ENCODE measurements around the gene NAV2.

The NAV2 gene

DNA sequence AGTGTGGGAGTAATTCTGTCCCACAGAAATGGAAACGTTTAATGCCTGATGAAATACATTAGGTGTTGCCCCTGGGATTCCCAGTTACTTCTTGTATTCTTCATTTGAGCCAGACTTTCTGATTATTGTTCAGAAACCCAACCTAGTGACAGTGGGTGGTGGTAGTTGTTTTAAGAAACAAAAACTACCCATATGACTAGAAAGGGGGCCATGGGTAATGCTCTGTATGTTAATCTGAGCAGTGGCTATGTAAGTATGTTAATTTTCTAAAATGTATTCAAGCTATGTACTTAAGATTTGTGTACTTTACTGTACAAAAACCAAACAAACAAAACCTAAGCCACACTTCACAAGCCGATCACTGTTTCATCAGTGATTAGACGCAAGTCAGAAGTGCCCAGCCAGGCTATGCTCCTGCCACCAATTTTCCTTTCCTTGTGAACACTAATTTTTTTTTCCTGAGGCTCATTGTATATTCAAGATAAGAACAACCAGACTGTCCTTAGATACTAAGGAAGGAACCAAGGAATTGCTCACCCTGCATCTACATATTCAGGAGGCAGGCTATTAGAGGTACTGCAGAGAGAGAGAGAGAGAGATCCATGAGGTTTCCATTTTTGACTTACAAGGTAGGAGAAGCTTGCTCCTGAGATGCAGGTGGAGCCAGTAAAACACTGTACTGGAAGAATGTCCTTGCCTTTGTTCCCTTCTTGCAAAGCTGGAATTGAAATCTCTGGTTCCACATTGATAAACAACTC is 324.9 kb downstream of the NAV2 start:
- Histone ChIP-seq H3K4me1 (ENCODE audit: control insufficient read depth, insufficient read depth, low read length) (peaks cover 34% of the 10 kb centered on the region), H3K27me3 (ENCODE audit: control insufficient read depth, insufficient read depth, low read length) (no peaks in the 10 kb centered on the region), H3K36me3 (ENCODE audit: insufficient read depth, low read length) (peaks cover 74% of the 10 kb centered on the region), H3K9ac (ENCODE audit: low read depth, low read length) (no peak overlapping the region), H3K4me2 (ENCODE audit: low read length) (no peak overlapping the region), H3K4me3 (ENCODE audit: low read length) (no peak overlapping the region), H3K9me3 (replicated peaks; ENCODE audit: low read length) (no peaks in the 10 kb centered on the region)

GRCh38 chr11:20038412-20038811 is 325.8 kb downstream of the NAV2 start:
- Histone ChIP-seq H3K9ac (ENCODE audit: low read depth, low read length) (no peak overlapping the region), H3K4me1 (ENCODE audit: control insufficient read depth, insufficient read depth, low read length) (peaks cover 31% of the 10 kb centered on the region), H3K9me3 (replicated peaks; ENCODE audit: low read length) (no peaks in the 10 kb centered on the region), H3K36me3 (ENCODE audit: insufficient read depth, low read length) (peaks cover 70% of the 10 kb centered on the region), H3K4me2 (ENCODE audit: low read length) (no peak overlapping the region), H3K4me3 (ENCODE audit: low read length) (no peak overlapping the region), H3K27me3 (ENCODE audit: control insufficient read depth, insufficient read depth, low read length) (no peaks in the 10 kb centered on the region)

- no peak overlapping the region for H3K4me3 ChIP-seq (ENCODE audit: low read length)
- H3K4me1 ChIP-seq (ENCODE audit: control insufficient read depth, insufficient read depth, low read length), result peaks cover 31% of the 10 kb centered on the region
- no peaks in the 10 kb centered on the region for H3K27me3 ChIP-seq (ENCODE audit: control insufficient read depth, insufficient read depth, low read length)
- peaks cover 69% of the 10 kb centered on the region for H3K36me3 ChIP-seq (ENCODE audit: insufficient read depth, low read length)
- no peak overlapping the region for H3K4me2 ChIP-seq (ENCODE audit: low read length)
- no peaks in the 10 kb centered on the region for H3K9me3 ChIP-seq (replicated peaks; ENCODE audit: low read length)
- H3K9ac ChIP-seq (ENCODE audit: low read depth, low read length), result no peak overlapping the region
Observed at GRCh38 chr11:20038972-20039371, 326.3 kb downstream of the NAV2 start.

DNA sequence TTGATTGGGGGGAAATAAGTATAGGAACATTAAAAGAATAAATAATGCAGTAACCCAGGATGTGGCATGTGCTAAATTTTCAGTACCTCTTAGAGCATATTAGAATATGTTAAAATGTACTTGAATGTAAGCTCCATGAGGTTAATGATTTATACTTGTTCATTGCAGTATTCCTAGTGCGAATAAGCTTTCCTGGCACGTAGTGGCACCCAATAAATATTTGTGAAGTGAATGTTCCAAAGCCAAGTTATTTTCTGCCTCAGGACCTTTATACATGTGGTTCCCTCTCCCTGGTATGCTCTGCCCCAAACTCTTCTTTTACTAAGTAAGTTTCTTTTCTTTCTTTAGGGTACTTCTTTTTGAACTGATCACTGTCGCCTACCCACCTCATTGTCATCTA is 328.9 kb downstream of the NAV2 start:
- H3K36me3 ChIP-seq (ENCODE audit: insufficient read depth, low read length), result peaks cover 84% of the 10 kb centered on the region
- no peaks in the 10 kb centered on the region for H3K27me3 ChIP-seq (ENCODE audit: control insufficient read depth, insufficient read depth, low read length)
- H3K4me1 ChIP-seq (ENCODE audit: control insufficient read depth, insufficient read depth, low read length), result peaks cover 11% of the 10 kb centered on the region
- H3K4me3 ChIP-seq (ENCODE audit: low read length), result no peak overlapping the region
- no peak overlapping the region for H3K4me2 ChIP-seq (ENCODE audit: low read length)
- H3K9me3 ChIP-seq (replicated peaks; ENCODE audit: low read length), result no peaks in the 10 kb centered on the region
- no peak overlapping the region for H3K9ac ChIP-seq (ENCODE audit: low read depth, low read length)

GRCh38 chr11:20042045-20042639 is 329.5 kb downstream of the NAV2 start:
- Histone ChIP-seq H3K36me3 (ENCODE audit: insufficient read depth, low read length) (peaks cover 84% of the 10 kb centered on the region), H3K9me3 (replicated peaks; ENCODE audit: low read length) (no peaks in the 10 kb centered on the region), H3K4me1 (ENCODE audit: control insufficient read depth, insufficient read depth, low read length) (peaks cover 7% of the 10 kb centered on the region), H3K27me3 (ENCODE audit: control insufficient read depth, insufficient read depth, low read length) (no peaks in the 10 kb centered on the region), H3K4me3 (ENCODE audit: low read length) (no peak overlapping the region), H3K9ac (ENCODE audit: low read depth, low read length) (no peak overlapping the region), H3K4me2 (ENCODE audit: low read length) (no peak overlapping the region)

- H3K4me3 ChIP-seq (ENCODE audit: low read length), result no peak overlapping the region
- no peaks in the 10 kb centered on the region for H3K27me3 ChIP-seq (ENCODE audit: control insufficient read depth, insufficient read depth, low read length)
- no peak overlapping the region for H3K9ac ChIP-seq (ENCODE audit: low read depth, low read length)
- no peaks in the 10 kb centered on the region for H3K9me3 ChIP-seq (replicated peaks; ENCODE audit: low read length)
- H3K4me1 ChIP-seq (ENCODE audit: control insufficient read depth, insufficient read depth, low read length), result peaks cover 7% of the 10 kb centered on the region
- peaks cover 84% of the 10 kb centered on the region for H3K36me3 ChIP-seq (ENCODE audit: insufficient read depth, low read length)
- H3K4me2 ChIP-seq (ENCODE audit: low read length), result no peak overlapping the region
Observed at GRCh38 chr11:20042811-20043341, 330.2 kb downstream of the NAV2 start.

DNA sequence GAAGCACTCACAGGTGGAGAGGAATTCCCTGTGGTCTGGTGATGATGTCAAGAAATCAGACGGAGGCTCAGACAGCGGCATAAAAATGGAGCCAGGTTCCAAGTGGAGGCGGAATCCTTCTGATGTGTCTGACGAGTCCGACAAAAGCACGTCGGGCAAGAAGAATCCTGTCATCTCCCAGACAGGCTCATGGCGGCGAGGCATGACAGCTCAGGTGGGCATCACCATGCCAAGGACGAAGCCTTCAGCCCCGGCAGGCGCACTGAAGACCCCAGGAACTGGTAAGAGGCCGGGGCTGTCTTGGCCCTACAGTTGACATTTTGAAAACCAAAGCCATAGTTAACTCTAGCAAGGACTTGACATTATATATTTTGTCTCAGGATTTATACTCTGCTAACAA is 331.4 kb downstream of the NAV2 start:
- no peaks in the 10 kb centered on the region for H3K9me3 ChIP-seq (replicated peaks; ENCODE audit: low read length)
- H3K4me3 ChIP-seq (ENCODE audit: low read length), result no peak overlapping the region
- peaks cover 84% of the 10 kb centered on the region for H3K36me3 ChIP-seq (ENCODE audit: insufficient read depth, low read length)
- no peaks in the 10 kb centered on the region for H3K27me3 ChIP-seq (ENCODE audit: control insufficient read depth, insufficient read depth, low read length)
- no peak overlapping the region for H3K9ac ChIP-seq (ENCODE audit: low read depth, low read length)
- peaks cover 7% of the 10 kb centered on the region for H3K4me1 ChIP-seq (ENCODE audit: control insufficient read depth, insufficient read depth, low read length)
- H3K4me2 ChIP-seq (ENCODE audit: low read length), result no peak overlapping the region

GRCh38 chr11:20045098-20045688 is 332.6 kb downstream of the NAV2 start:
- Histone ChIP-seq H3K4me2 (ENCODE audit: low read length) (no peak overlapping the region), H3K9me3 (replicated peaks; ENCODE audit: low read length) (no peaks in the 10 kb centered on the region), H3K27me3 (ENCODE audit: control insufficient read depth, insufficient read depth, low read length) (no peaks in the 10 kb centered on the region), H3K9ac (ENCODE audit: low read depth, low read length) (no peak overlapping the region), H3K4me3 (ENCODE audit: low read length) (no peak overlapping the region), H3K4me1 (ENCODE audit: control insufficient read depth, insufficient read depth, low read length) (peaks cover 8% of the 10 kb centered on the region), H3K36me3 (ENCODE audit: insufficient read depth, low read length) (peaks cover 84% of the 10 kb centered on the region)

- Histone ChIP-seq H3K36me3 (ENCODE audit: insufficient read depth, low read length) (peaks cover 84% of the 10 kb centered on the region), H3K4me2 (ENCODE audit: low read length) (no peak overlapping the region), H3K27me3 (ENCODE audit: control insufficient read depth, insufficient read depth, low read length) (no peaks in the 10 kb centered on the region), H3K4me1 (ENCODE audit: control insufficient read depth, insufficient read depth, low read length) (peaks cover 9% of the 10 kb centered on the region), H3K9ac (ENCODE audit: low read depth, low read length) (no peak overlapping the region), H3K4me3 (ENCODE audit: low read length) (no peak overlapping the region), H3K9me3 (replicated peaks; ENCODE audit: low read length) (no peaks in the 10 kb centered on the region)
Observed at GRCh38 chr11:20046416-20046815, 333.8 kb downstream of the NAV2 start.

DNA sequence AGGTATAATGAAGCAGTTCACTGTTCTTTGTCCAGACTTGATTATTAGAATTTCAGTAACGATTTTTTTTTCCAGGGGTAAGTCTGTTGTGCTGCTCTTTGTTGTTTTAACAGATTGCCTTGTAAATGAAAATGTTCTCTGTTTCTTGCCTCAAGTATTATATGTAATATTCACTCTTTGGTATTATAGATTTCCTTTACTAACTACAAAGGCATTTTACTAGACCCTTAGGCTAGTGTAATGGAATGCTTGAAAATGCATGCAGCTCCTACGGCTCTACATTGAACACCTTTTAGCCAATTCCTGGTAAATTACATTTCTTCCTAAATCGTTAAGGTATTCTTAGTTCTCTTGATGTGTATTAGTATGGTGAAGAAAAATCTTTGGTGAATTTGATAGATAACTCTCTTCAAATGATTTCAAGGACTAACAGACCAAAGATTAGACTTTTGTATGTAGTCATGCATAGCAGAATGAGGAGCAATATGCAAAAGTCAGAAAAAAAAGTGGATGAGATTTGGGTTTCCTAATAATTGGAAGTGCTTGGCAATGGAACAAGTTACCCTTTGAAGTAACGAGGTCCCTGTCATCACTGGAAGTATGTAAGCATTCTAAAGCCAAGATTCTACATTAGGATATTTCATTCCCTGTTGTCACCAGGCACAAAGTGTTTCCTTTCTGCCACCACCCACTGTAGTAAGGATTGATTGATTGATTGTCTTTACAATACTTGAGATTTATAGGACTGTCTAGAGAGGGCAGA is 334.6 kb downstream of the NAV2 start:
- peaks cover 2% of the 10 kb centered on the region for H3K4me1 ChIP-seq (ENCODE audit: control insufficient read depth, insufficient read depth, low read length)
- H3K27me3 ChIP-seq (ENCODE audit: control insufficient read depth, insufficient read depth, low read length), result no peaks in the 10 kb centered on the region
- H3K4me2 ChIP-seq (ENCODE audit: low read length), result no peak overlapping the region
- no peak overlapping the region for H3K4me3 ChIP-seq (ENCODE audit: low read length)
- H3K36me3 ChIP-seq (ENCODE audit: insufficient read depth, low read length), result peaks cover 84% of the 10 kb centered on the region
- H3K9ac ChIP-seq (ENCODE audit: low read depth, low read length), result no peak overlapping the region
- H3K9me3 ChIP-seq (replicated peaks; ENCODE audit: low read length), result no peaks in the 10 kb centered on the region

DNA sequence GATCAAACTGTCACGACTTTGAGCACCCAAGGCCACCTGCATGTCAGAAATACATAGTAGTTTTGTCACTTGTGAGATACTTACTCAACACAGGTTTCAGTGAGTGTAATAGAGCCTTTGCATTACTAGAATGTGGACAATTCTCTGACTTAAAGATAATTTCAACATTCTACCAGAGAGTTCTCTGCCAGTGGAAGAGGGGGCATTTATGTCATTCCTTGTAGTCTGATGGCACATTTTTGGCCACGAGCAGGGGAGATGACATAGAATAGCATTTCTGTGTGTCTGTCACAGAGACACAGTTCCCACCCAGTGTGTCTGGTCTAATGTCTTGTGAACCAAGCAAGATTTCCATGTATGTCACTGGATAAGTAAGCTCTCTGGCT is 335.1 kb downstream of the NAV2 start:
- Histone ChIP-seq H3K36me3 (ENCODE audit: insufficient read depth, low read length) (peaks cover 90% of the 10 kb centered on the region), H3K9me3 (replicated peaks; ENCODE audit: low read length) (no peaks in the 10 kb centered on the region), H3K27me3 (ENCODE audit: control insufficient read depth, insufficient read depth, low read length) (no peaks in the 10 kb centered on the region), H3K4me2 (ENCODE audit: low read length) (no peak overlapping the region), H3K9ac (ENCODE audit: low read depth, low read length) (no peak overlapping the region), H3K4me1 (ENCODE audit: control insufficient read depth, insufficient read depth, low read length) (peaks cover 2% of the 10 kb centered on the region), H3K4me3 (ENCODE audit: low read length) (no peak overlapping the region)

Measured in skeletal muscle satellite cell (primary cell).